ENCODE measurements around the gene NPPB. TPM values are rescaled to one million over a fixed set of nuclear protein-coding genes. Genes with fewer than 3 reads are reported as not detected.

Gene NPPB
- total and polyA plus RNA-seq, 4 donors: 0.87 to 25.7 TPM; not detected in 2

DNA sequence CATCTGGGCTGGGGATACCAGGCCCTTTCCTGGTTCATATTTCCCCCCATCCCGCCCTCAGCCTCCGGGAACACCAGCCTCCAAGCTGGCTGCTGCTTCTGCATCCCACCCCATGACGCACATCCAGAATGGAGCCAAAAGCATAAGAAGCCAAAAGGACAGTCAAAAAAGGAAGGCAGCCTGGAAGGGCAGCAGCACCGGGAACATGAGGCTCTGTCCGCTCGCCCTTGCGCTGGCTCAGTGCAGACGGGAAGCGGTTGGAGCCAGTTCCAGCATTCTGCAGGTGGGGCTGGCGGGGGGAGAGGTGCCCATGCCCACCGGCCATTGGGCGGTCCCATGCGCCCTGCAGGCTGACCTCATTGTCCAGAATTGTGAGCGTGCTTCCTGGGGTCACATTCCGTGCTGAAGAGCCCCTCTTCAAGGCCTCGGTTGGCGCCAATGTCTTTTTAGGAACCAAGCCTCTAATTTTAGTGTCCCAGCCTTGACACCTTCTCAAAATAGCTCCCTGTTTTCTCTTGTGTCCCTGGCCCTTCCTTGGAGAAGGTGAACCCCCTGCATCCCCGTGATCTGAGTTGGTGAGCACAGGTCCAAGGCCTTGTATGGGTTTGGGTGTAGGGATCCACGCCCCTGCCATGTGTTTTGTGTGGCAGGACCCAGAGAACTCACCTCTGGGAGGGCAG lies 28.4 kb upstream of the NPPB start:
- 79 to 83% methylated on average over 19 of the region's 19 CpGs for WGBS, 2 donors
- DNase-seq: peak in 1 of 2 donors; percentile 57

DNA sequence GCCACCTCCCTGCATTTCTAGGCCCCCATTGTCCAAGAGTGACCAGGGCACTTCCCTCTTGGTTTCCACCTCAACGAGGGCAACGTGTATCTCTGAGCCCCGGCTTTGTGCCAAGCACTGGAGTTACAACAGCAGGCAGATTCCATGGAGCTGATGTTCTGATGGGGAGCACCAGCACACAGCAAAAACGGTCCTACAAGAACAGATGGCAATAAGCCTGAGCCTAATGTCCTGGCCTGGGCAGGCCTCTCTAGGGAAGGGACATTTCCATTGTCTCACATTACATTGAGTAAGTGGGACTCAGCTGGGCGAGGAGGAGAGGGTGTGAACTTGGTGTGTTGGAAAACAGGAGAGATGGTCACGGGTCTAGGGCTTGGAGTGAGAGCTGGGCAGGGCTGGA lies 27.2 kb upstream of the NPPB start:
- Histone ChIP-seq H3K4me3 (ENCODE audit: low read length in 2 of 2) (no peak overlapping the region), H3K9me3 (ENCODE audit: control insufficient read depth, low read length) (no peaks in the 10 kb centered on the region), H3K4me1 (ENCODE audit: control insufficient read depth in 1 of 2, insufficient read depth in 2 of 2, low read length in 2 of 2) (no peaks in the 10 kb centered on the region), H3K36me3 (ENCODE audit: control insufficient read depth in 1 of 2, insufficient read depth in 2 of 2, low read length in 1 of 2) (no peaks in the 10 kb centered on the region), H3K27ac (ENCODE audit: low read depth in 1 of 2, low read length in 2 of 2) (no peak overlapping the region), H3K27me3 (ENCODE audit: control insufficient read depth in 1 of 2, insufficient read depth in 2 of 2, low read length in 1 of 2) (no peaks in the 10 kb centered on the region)
- DNase-seq: no peak
- no peak for ATAC-seq (ENCODE audit: low FRiP score)
- intact Hi-C loops (cut with DNase I): no loop called here
- WGBS, 2 donors: 66 to 67% methylated on average over 6 of the region's 6 CpGs

More for the DNA sequence above, 28.4 kb upstream of the NPPB start:
- Histone ChIP-seq H3K9me3 (ENCODE audit: control insufficient read depth, low read length) (no peaks in the 10 kb centered on the region), H3K4me1 (ENCODE audit: control insufficient read depth in 1 of 2, insufficient read depth in 2 of 2, low read length in 2 of 2) (no peaks in the 10 kb centered on the region), H3K27me3 (ENCODE audit: control insufficient read depth in 1 of 2, insufficient read depth in 2 of 2, low read length in 1 of 2) (no peaks in the 10 kb centered on the region), H3K27ac (ENCODE audit: low read depth in 1 of 2, low read length in 2 of 2) (no peak overlapping the region), H3K4me3 (ENCODE audit: low read length in 2 of 2) (no peak overlapping the region), H3K36me3 (ENCODE audit: control insufficient read depth in 1 of 2, insufficient read depth in 2 of 2, low read length in 1 of 2) (no peaks in the 10 kb centered on the region)
- no peak for ATAC-seq (ENCODE audit: low FRiP score)
- intact Hi-C loops (cut with DNase I): no loop called here

DNA sequence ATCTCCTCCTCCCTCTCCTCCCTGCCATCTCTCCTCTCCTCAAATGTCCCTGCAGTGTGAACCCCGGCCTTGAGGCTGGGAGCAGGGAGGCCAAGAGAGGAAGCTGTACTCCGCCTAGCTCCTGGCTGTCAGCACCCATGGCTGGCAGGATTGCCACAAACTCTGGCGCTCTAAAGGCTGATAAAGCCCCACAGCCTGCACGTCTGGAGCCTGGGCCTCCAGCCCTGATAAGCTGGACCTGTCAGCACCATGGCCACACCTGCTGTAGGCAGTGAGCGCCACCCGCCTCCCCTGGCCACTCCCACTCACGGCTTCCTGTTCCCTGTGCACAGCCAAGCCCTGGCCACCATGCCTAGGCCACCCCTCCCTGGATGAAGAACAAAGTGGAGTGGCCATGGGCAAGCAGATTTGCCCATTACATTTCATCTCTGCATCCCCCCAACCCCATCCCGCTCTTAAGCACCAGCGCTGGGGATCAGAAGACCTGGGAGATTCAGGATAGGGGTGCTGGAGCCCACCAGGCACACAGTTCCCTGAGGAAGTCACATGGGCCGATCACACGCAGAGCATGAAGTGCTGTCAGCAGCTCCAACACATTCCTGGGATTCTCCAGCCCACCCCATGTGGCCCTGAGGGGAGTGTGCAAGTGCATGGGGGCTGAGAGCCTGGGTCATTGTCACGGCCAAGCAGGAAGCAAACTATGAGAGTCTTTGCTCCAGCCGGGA lies 24.2 kb upstream of the NPPB start:
- DNase-seq: no peak
- Histone ChIP-seq H3K4me3 (ENCODE audit: low read length in 2 of 2) (no peak overlapping the region), H3K36me3 (ENCODE audit: control insufficient read depth in 1 of 2, insufficient read depth in 2 of 2, low read length in 1 of 2) (no peaks in the 10 kb centered on the region), H3K27me3 (ENCODE audit: control insufficient read depth in 1 of 2, insufficient read depth in 2 of 2, low read length in 1 of 2) (no peaks in the 10 kb centered on the region), H3K9me3 (ENCODE audit: control insufficient read depth, low read length) (no peaks in the 10 kb centered on the region), H3K4me1 (ENCODE audit: control insufficient read depth in 1 of 2, insufficient read depth in 2 of 2, low read length in 2 of 2) (no peaks in the 10 kb centered on the region), H3K27ac (ENCODE audit: low read depth in 1 of 2, low read length in 2 of 2) (no peak overlapping the region)
- intact Hi-C loops (cut with DNase I): no loop called here
- peak; percentile 39 for ATAC-seq (ENCODE audit: low FRiP score)
- WGBS, 2 donors: 23 to 24% methylated on average over 13 of the region's 13 CpGs

DNA sequence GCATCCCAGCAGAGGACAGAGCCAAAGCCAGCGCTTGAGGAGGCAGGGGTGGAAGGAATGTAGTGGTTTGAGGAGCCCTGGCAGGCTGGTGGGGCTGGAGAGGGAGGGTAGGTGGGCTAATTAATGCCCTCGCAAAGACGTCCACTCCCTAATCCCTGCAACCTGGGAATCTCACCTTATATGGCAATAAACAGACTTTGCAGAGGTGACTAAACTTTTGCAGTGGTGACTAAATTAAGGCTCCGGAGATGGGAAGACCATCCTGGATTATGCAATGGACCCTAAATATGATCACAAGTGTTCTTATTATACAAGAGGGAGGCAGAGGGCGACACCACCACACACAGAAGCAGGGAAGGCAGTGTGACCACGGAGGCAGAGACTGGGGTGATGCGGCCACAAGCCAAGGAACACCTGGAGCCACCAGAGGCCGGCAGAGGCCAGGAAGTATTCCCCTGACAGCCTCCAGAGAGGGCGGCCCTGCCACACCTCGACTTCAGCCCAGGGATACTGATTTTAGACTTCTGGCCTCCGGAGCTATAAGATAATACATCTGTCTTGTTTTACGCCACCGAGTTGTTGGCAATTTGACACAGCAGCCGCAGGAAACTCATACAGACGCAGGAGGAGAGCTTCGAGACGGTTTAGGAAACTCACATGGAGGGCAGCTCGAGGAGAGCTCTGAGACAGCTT lies 23.1 kb upstream of the NPPB start:
- no peak overlapping the region for H3K27ac ChIP-seq (ENCODE audit: low read depth in 1 of 2, low read length in 2 of 2)
- no peak for ATAC-seq (ENCODE audit: low FRiP score)

DNA sequence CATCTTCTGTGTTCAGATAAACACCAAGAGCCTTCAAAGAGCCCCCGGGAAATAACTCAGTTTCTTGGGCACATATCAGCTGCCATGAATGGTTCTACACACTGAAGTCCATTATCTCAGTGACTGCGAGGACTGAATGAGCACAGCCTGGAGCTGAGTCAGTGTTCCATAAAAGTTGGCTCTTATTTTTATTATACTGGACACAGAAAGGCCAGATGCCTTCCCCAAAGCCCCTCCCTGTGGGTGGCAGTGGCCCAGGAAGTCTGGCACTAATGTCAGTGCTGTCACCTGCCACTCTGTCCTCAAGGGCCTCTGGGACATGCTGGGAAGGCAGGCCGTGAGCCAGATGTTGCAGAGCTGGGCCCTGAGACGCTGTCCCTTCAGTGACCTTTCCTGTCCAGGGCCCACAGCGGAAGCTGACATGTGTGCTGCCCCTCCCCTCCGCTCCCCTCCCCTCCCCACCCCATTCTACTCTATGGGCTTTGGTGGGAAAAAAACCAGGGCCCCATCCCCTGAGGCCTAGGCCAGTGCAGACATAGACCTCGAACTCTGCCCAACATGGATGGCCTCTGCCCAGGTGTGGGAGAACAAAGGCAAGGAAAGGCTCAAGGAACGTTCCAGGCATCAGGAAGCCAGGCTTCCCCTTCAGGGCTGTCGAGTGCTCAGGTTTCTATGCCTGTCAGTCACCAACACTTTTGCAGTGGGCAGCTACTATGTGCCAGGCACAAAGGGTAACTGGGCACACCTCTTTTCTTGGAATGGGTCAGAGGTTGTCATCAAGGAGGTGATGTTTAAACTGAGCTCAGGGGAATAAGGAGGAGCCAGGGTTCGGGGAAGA lies 22.4 kb upstream of the NPPB start:
- H3K9me3 ChIP-seq (ENCODE audit: control insufficient read depth, low read length): no peaks in the 10 kb centered on the region
- ATAC-seq (ENCODE audit: low FRiP score): no peak
- intact Hi-C loops (cut with DNase I): no loop called here
- WGBS, 2 donors: 33 to 38% methylated on average over 10 of the region's 10 CpGs
- H3K27me3 ChIP-seq (ENCODE audit: control insufficient read depth in 1 of 2, insufficient read depth in 2 of 2, low read length in 1 of 2): no peaks in the 10 kb centered on the region
- peak in 1 of 2 donors; percentile 79 for DNase-seq
- H3K27ac ChIP-seq (ENCODE audit: low read depth in 1 of 2, low read length in 2 of 2): no peak overlapping the region
- H3K4me3 ChIP-seq (ENCODE audit: low read length in 2 of 2): no peak overlapping the region
- H3K36me3 ChIP-seq (ENCODE audit: control insufficient read depth in 1 of 2, insufficient read depth in 2 of 2, low read length in 1 of 2): no peaks in the 10 kb centered on the region
- H3K4me1 ChIP-seq (ENCODE audit: control insufficient read depth in 1 of 2, insufficient read depth in 2 of 2, low read length in 2 of 2): no peaks in the 10 kb centered on the region

More for the DNA sequence above, 23.1 kb upstream of the NPPB start:
- intact Hi-C loops (cut with DNase I): no loop called here
- WGBS, 2 donors: 84 to 88% methylated on average over 18 of the region's 18 CpGs
- H3K27me3 ChIP-seq (ENCODE audit: control insufficient read depth in 1 of 2, insufficient read depth in 2 of 2, low read length in 1 of 2): no peaks in the 10 kb centered on the region
- no peaks in the 10 kb centered on the region for H3K9me3 ChIP-seq (ENCODE audit: control insufficient read depth, low read length)
- no peaks in the 10 kb centered on the region for H3K4me1 ChIP-seq (ENCODE audit: control insufficient read depth in 1 of 2, insufficient read depth in 2 of 2, low read length in 2 of 2)
- no peak overlapping the region for H3K4me3 ChIP-seq (ENCODE audit: low read length in 2 of 2)
- DNase-seq: no peak
- no peaks in the 10 kb centered on the region for H3K36me3 ChIP-seq (ENCODE audit: control insufficient read depth in 1 of 2, insufficient read depth in 2 of 2, low read length in 1 of 2)

DNA sequence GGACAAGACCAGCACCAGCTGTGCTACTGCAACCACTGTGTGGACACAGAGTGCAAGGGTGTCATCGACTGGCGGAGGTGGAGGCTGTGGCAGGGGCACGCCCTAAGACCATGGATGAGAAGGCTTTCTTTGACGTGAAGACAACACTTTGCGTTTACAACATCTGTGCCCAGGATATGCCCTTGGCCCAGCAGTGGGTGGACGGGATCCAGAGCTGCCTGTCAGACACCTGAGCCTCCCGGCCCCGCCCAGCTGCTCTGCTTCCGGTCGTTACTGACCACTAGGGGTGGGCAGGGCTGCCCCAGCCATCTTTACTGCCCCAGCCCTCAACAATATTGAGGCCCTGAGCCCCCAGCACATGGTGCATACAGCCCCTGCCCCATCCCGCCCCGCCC lies 21.4 kb upstream of the NPPB start:
- ATAC-seq (ENCODE audit: low FRiP score): no peak
- no peak overlapping the region for H3K4me3 ChIP-seq (ENCODE audit: low read length in 2 of 2)
- no peaks in the 10 kb centered on the region for H3K4me1 ChIP-seq (ENCODE audit: control insufficient read depth in 1 of 2, insufficient read depth in 2 of 2, low read length in 2 of 2)
- H3K36me3 ChIP-seq (ENCODE audit: control insufficient read depth in 1 of 2, insufficient read depth in 2 of 2, low read length in 1 of 2): no peaks in the 10 kb centered on the region
- H3K9me3 ChIP-seq (ENCODE audit: control insufficient read depth, low read length): no peaks in the 10 kb centered on the region
- no peak overlapping the region for H3K27ac ChIP-seq (ENCODE audit: low read depth in 1 of 2, low read length in 2 of 2)
- WGBS, 2 donors: 70% methylated on average over 12 of the region's 12 CpGs
- intact Hi-C loops (cut with DNase I): no loop called here
- no peak for DNase-seq
- H3K27me3 ChIP-seq (ENCODE audit: control insufficient read depth in 1 of 2, insufficient read depth in 2 of 2, low read length in 1 of 2): no peaks in the 10 kb centered on the region

DNA sequence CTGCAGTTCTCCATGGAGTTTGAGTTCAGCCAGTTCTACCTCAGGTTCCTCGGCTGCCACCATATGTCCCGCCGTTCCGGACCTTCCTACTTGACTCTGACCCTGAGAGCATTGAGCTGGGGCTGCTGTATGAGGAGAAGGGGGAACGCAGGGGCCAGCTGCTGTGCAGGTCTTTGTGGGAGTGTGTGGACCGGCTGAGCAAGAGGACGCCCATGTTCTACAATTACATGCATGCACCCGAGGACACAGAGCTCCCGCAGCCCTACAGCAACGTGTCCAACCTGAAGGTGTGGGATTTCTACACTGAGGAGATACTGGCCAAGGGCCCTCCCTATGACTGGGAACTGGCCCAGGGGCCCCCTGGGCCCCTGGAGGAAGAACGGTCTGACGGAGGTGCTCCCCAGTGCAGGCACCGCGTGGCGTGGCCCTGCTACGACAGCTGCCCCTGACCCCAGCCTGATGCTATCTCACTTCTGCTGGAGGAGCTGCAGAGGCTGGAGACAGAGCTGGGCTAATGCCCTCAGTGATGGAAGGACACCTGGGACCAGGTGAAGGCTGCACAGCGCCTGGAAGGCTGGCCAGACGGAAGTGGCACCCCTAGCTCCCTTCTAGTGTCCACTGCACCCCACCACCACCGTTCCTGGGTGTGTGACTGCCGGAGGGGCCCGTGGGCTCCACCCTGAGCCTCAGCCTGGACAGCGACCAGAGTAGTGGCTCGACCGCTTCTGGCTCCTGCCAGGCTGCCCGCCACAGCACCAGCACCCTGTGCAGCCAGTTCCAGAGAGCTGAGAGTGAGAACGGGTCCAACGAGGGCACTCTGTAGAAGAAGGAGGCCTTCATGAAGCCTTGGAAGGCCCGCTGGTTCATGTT lies 20.8 kb upstream of the NPPB start:
- intact Hi-C loops (cut with DNase I): no loop called here
- Histone ChIP-seq H3K4me1 (ENCODE audit: control insufficient read depth in 1 of 2, insufficient read depth in 2 of 2, low read length in 2 of 2) (no peaks in the 10 kb centered on the region), H3K27me3 (ENCODE audit: control insufficient read depth in 1 of 2, insufficient read depth in 2 of 2, low read length in 1 of 2) (no peaks in the 10 kb centered on the region), H3K4me3 (ENCODE audit: low read length in 2 of 2) (no peak overlapping the region), H3K36me3 (ENCODE audit: control insufficient read depth in 1 of 2, insufficient read depth in 2 of 2, low read length in 1 of 2) (no peaks in the 10 kb centered on the region), H3K9me3 (ENCODE audit: control insufficient read depth, low read length) (no peaks in the 10 kb centered on the region), H3K27ac (ENCODE audit: low read depth in 1 of 2, low read length in 2 of 2) (no peak overlapping the region)
- WGBS, 2 donors: 80 to 83% methylated on average over 28 of the region's 28 CpGs
- DNase-seq: no peak
- no peak for ATAC-seq (ENCODE audit: low FRiP score)

DNA sequence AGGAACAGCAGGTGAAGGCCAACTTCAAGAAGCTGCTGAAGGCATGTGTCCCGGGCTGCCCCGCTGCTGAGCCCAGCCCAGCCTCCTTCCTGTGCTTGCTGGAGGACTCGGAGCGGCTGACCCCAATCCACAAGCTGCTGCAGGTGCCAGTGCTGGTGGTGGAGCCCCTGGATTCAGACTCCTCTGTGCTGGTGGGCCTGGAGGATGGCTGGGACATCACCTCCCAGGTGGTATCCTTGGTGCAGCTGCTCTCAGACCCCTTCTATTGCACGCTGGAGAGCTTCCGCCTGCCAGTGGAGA lies 20.1 kb upstream of the NPPB start:
- Histone ChIP-seq H3K4me1 (ENCODE audit: control insufficient read depth in 1 of 2, insufficient read depth in 2 of 2, low read length in 2 of 2) (no peaks in the 10 kb centered on the region), H3K9me3 (ENCODE audit: control insufficient read depth, low read length) (no peaks in the 10 kb centered on the region), H3K4me3 (ENCODE audit: low read length in 2 of 2) (no peak overlapping the region), H3K27me3 (ENCODE audit: control insufficient read depth in 1 of 2, insufficient read depth in 2 of 2, low read length in 1 of 2) (no peaks in the 10 kb centered on the region), H3K36me3 (ENCODE audit: control insufficient read depth in 1 of 2, insufficient read depth in 2 of 2, low read length in 1 of 2) (no peaks in the 10 kb centered on the region), H3K27ac (ENCODE audit: low read depth in 1 of 2, low read length in 2 of 2) (no peak overlapping the region)
- DNase-seq: no peak
- WGBS, 2 donors: 85 to 87% methylated on average over 6 of the region's 6 CpGs
- ATAC-seq (ENCODE audit: low FRiP score): no peak
- intact Hi-C loops (cut with DNase I): no loop called here
